Ishikawa (cell line): Measurements from ENCODE around the gene ARMC2.

Experiments
- EGR1 ChIP-seq: IDR thresholded peaks from 2 replicates; pipeline ENCODE4 v1.6.1; 2012
- EP300 ChIP-seq: IDR thresholded peaks from 2 replicates; pipeline ENCODE4 v1.6.1; 2012; ENCODE audit warnings: borderline replicate concordance
- TAF1 ChIP-seq: IDR thresholded peaks from 2 replicates; pipeline ENCODE4 v1.6.1; 2012; ENCODE audit warnings: low read depth, mild to moderate bottlenecking
- TCF12 ChIP-seq: IDR thresholded peaks from 2 replicates; pipeline ENCODE4 v1.6.1; 2012; ENCODE audit warnings: low read depth
- TEAD4 ChIP-seq: IDR thresholded peaks from 2 replicates; pipeline ENCODE4 v1.6.1; 2012
- USF1 ChIP-seq: IDR thresholded peaks from 2 replicates; pipeline ENCODE4 v1.6.1; 2012

GRCh38 chr6:108839083-108839642 is 9.1 kb upstream of the ARMC2 start:
- no peak for TF ChIP-seq EP300
- TF ChIP-seq TAF1, result no peak
- TF ChIP-seq USF1, result no peak
- no peak for TF ChIP-seq EGR1
- no peak for TF ChIP-seq TCF12
- TF ChIP-seq TEAD4, result no peak
